Kidney tubule cell (primary cell): Measurements from ENCODE around the gene SPOP.
"Not testable (repeated sequence)": the region's sequence is repeated elsewhere in the genome, so short reads cannot be mapped to it uniquely, and the experiment has no call there.

Source experiments
- DNase-seq: peaks from one replicate; pipeline ENCODE4 v3.0.0-alpha.2; 2018; ENCODE audit warnings: low spot score

Gene SPOP

GRCh38 chr17:49695698-49696232 is 17.9 kb upstream of the SPOP start:
- no peak for DNase-seq

DNA sequence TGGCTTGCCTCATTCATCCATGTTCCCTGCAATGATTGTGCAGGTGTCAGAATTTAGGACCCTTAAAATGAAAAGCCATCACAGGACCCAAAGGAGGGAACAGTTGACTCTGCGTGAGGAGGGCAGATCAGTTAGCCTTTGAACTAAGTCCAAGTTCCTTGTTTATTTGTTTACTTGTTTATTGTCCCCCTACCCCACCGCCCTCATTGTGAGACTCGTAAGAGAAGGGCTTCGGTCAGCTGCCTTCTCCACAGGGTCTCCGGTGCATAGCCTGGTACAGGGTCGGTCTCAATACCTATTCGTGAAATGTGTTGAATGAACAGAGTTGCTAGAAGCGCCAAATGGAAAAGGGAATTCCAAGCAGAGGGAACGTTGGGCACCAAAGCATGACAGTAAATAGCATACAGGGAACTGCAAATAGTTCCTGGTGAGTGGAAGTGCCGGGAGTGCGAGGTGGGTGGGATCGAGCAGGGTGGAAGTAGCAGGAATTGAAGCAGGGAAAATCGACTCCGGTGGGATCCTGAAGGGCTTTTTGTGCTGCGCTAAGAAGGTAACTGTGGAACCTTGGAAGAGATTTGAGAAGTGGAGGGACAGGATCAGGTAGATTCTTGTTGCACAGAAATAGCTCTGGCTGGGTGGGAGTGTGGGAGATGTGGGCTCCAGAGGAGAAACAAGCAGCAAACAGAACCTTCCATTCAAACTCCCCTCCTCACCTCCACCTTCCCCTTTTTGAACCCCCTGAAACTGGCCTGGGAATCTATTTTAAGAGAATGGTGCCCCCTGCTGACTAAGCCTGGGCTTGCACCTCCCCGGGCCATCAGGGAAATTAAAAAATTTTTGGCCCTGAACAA is 17.2 kb upstream of the SPOP start:
- peak; percentile 35 for DNase-seq

DNA sequence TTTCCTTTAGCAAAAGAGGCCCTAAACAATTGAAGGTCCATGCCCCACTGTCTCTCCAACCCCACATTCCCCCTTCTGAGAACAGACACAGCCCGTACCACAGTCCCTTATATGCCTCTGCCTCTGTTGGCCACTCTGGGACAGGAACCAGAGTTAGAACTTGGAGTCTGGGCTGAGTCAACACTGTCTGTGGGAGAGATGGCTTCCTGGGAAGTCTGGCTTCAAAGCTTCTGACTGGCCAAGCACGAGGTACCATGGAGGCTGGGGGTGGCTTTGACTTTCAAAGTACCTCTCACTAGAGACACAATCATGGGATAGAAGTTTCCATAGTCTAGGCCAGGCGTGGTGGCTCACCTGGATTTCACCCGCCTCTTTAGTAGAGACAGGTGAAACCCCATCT is 14.9 kb upstream of the SPOP start:
- no peak for DNase-seq

GRCh38 chr17:49691677-49692191 is 13.8 kb upstream of the SPOP start:
- no peak for DNase-seq

- DNase-seq = no peak
Measured at GRCh38 chr17:49691086-49691676, 13.3 kb upstream of the SPOP start.

DNA sequence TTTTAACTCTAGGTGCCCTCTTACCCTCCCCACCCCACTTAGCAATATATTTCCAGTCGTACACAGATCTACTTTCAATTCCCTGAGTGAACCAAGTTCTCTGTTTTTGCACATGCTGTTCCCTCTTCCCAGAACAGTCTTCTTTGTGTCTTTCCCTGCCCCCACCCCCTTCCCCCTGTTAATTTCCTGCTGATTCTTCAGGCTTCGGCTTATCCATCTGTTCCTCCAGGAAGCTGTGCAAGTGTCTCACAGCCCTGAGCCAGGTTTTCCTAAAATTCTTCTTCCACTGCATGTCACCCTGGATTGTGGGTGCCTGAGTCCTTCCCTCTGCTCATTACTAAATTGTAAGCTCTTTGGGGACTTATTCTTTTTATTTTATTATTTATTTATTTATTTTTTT is 12.4 kb upstream of the SPOP start:
- no peak for DNase-seq

- no peak for DNase-seq
Measured at GRCh38 chr17:49688848-49689247, 11.0 kb upstream of the SPOP start.

DNA sequence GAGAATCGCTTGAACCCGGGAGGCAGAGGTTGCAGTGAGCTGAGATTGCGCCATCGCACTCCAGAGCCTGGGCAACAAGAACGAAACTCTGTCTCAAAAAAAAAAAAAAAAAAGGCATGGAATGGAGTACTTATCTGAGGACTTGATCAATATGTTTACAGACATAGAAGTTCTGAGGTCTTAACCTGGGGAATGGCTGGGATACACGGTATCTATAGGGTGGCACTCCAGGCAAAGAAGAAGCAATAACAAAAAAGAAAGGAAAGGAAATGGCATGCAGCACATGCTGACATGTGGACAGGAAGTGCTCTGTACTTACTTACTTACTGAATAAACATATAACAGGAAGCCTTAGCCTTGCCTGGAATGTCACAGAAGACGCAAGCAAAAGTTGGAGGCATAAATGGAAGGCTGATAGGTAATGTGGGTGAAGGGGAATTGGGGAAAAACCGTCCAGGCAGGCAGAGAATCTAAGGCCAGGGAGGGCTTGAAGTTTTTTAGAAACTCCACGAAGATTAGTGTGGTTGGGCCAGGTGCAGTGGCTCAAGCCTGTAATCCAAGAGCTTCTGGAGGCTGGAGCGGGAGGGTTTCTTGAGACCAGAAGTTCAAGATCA is 10.1 kb upstream of the SPOP start:
- DNase-seq = peak; percentile 26

GRCh38 chr17:49681106-49681979 is 3.4 kb upstream of the SPOP start:
- DNase-seq = no peak

DNA sequence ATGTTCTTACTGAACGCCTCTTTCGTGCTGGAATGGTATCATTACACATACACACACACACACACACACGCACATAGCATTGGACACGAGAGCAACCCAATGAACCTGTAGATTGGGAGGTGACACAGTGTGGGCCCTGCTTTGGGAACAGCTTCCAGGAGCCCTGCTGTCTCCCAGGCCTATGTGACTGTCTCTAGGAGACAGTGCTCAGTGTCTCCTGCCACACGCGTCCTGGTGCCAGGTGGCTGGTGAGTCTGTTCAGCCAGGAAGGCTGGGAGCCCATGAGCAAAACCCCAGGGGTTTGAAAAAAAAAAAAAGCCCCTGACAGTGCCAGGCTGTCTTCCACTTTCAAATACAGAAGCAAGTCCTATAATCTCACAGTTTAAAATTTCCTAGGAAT is 2.4 kb upstream of the SPOP start:
- no peak for DNase-seq

DNA sequence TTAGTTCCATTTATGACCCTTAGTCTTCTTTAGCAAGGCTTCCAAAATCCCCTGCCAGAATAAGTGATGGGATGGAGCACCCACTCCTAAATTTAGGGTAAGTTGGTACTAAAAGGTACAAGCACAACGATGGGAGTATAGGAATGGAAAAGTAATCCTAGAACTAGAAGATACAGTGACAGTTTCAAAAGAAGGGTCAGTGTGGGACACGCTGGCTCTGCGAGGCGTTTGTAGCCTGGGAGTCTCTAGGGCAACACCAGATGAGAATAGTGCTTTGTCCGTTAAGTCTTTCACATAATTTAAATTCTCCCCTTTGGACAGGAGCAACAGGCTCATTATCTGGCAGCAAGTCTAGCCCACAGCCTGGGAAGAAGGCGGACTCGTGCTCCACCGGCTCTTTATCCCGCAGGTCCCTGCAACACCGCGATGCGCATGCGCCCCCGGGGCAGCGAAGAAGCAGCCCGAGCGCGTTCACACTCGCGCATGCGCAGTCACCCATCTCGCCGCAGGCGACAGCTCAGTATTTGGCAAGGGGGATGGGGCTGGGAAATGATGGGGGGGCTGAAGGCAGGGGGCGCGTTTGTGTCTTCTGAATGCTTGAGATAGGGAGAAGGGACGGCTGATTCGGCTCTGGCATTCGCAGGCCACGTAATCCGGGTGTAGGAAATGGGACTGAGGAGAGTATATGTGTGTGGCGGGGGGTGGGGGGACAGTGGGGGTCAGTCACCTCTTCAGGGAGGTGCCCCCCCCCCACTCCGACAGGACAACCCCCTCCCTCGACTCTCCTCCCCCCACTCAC is 564 bp downstream of the SPOP start:
- DNase-seq = peak; percentile 94

- peak; percentile 56 for DNase-seq
Measured at GRCh38 chr17:49676276-49676868, 1.5 kb downstream of the SPOP start.

GRCh38 chr17:49674507-49674906 is 3.4 kb downstream of the SPOP start:
- no peak for DNase-seq

- DNase-seq = not testable (repeated sequence)
Measured at GRCh38 chr17:49673679-49674078, 4.2 kb downstream of the SPOP start.

DNA sequence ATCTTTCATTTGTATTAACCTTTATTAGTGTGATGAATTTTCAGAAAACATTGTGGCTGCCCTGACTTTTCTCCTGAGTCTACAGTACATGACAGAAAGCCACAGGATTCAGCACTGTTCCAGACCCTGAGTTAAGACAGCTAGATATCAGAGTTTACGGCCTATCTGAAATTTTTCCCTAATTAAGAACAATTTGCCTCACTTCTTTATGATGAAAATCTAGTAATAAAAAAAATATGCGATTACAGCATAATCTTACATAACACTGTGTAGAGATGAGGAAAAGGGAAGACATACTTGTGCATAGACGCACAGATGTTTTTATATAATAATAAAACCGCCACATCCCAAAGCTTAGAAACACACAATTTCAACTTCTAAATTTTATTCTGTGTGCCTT is 7.3 kb downstream of the SPOP start:
- no peak for DNase-seq

DNA sequence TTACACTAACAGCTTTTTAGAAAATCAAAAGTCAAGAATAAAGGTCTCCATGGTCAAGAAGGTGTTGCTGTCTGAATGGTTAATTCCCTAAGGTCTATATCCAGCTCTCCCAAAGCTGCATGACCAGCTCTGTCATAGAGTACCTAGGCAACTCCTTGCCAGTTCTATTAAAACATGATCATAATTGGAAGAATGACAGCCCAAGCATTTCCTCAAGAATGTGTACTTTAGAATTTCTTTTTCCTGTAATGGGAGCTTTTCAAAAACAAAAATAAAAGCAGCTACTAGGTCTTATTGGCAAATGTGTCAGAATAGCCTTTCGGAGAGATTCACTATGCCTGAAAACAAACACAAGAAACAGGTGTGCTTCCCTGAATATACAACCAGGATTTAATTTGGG is 7.9 kb downstream of the SPOP start:
- no peak for DNase-seq

- no peak for DNase-seq
Measured at GRCh38 chr17:49667854-49668253, 10.0 kb downstream of the SPOP start.

- DNase-seq = no peak
Measured at GRCh38 chr17:49664706-49665211, 13.1 kb downstream of the SPOP start.

- DNase-seq = no peak
Measured at GRCh38 chr17:49659661-49660382, 18.1 kb downstream of the SPOP start.

GRCh38 chr17:49656247-49656646 is 21.6 kb downstream of the SPOP start:
- DNase-seq = no peak
